ENCODE measurements around the gene TEX101. TPM values are rescaled to one million over a fixed set of nuclear protein-coding genes. Genes with fewer than 3 reads are reported as not detected.

Gene TEX101
- polyA plus RNA-seq, 4 donors, result 0.06 TPM; not detected in 3

Other genes starting within 250 kb of the TEX101 start
- gene PSG5, start 228.4 kb upstream of the TEX101 start, polyA plus RNA-seq (ENCODE audit: insufficient read length in 4 of 4), result under 1 TPM in 2 of 4 donors, not detected in 2; 0.11 to 0.34 TPM
- gene PSG4, start 209.3 kb upstream of the TEX101 start, polyA plus RNA-seq (ENCODE audit: insufficient read length in 4 of 4), result not detected
- gene PSG9, start 145.4 kb upstream of the TEX101 start, polyA plus RNA-seq (ENCODE audit: insufficient read length in 4 of 4), result not detected
- under 1 TPM in 2 of 4 donors, not detected in 2; 0.40 to 0.44 TPM for gene CD177, start 61.2 kb upstream of the TEX101 start, polyA plus RNA-seq (ENCODE audit: insufficient read length in 4 of 4)
- 1 to 10 TPM; 1.4 to 3.4 (median 1.9) TPM for gene LYPD3, start 50.7 kb downstream of the TEX101 start, polyA plus RNA-seq (ENCODE audit: insufficient read length in 4 of 4)
- 10 to 100 TPM in 2 of 4 donors, 1 to 10 TPM in 2; 7.1 to 14.1 (median 10.7) TPM for gene PHLDB3, start 89.9 kb downstream of the TEX101 start, polyA plus RNA-seq (ENCODE audit: insufficient read length in 4 of 4)
- gene ETHE1, start 112.3 kb downstream of the TEX101 start, polyA plus RNA-seq (ENCODE audit: insufficient read length in 4 of 4), result 10 to 100 TPM; 25.9 to 31.4 (median 26.7) TPM
- gene ZNF575, start 118.3 kb downstream of the TEX101 start, polyA plus RNA-seq (ENCODE audit: insufficient read length in 4 of 4), result 1 to 10 TPM; 1.9 to 3.4 (median 2.4) TPM
- 10 to 100 TPM; 61.7 to 75.0 (median 62.2) TPM for gene XRCC1, start 160.6 kb downstream of the TEX101 start, polyA plus RNA-seq (ENCODE audit: insufficient read length in 4 of 4)
- 10 to 100 TPM; 17.8 to 25.7 (median 18.7) TPM for gene PINLYP, start 160.9 kb downstream of the TEX101 start, polyA plus RNA-seq (ENCODE audit: insufficient read length in 4 of 4)
- gene IRGQ, start 181.2 kb downstream of the TEX101 start, polyA plus RNA-seq (ENCODE audit: insufficient read length in 4 of 4), result 10 to 100 TPM; 10.6 to 22.6 (median 16.5) TPM
- 10 to 100 TPM; 10.8 to 17.6 (median 13.7) TPM for gene ZNF576, start 181.7 kb downstream of the TEX101 start, polyA plus RNA-seq (ENCODE audit: insufficient read length in 4 of 4)
- 1 to 10 TPM in 2 of 4 donors, under 1 TPM in 2; 0.31 to 2.4 (median 1.2) TPM for gene SRRM5, start 197.2 kb downstream of the TEX101 start, polyA plus RNA-seq (ENCODE audit: insufficient read length in 4 of 4)
- gene ZNF428, start 204.7 kb downstream of the TEX101 start, polyA plus RNA-seq (ENCODE audit: insufficient read length in 4 of 4), result 100 to 1,000 TPM in 3 of 4 donors, 10 to 100 TPM in 1; 85.7 to 145 (median 117) TPM
- 10 to 100 TPM; 43.2 to 56.9 (median 54.9) TPM for gene CADM4, start 225.0 kb downstream of the TEX101 start, polyA plus RNA-seq (ENCODE audit: insufficient read length in 4 of 4)